ENCODE measurements around the gene MGAT4A.

DNA sequence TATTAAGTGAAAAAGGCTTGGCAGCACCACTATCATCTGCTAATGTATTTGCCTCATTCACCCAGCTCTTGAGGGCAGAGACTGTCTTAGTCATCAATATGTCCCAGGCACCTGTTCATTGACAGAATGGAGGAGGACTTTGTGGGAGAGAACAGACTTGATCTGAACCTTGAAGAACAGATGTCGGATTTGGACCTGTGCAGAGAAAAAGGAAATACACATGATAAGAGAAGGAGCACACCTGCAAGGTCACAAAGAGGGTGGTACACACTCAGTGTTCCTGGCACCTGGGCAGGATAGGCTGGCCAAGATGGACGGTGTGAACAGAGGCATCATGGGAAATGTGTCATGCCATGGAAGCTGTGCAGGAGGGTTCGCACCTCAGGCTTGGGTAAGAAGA is 7.4 kb upstream of the MGAT4A start:
- TF ChIP-seq, protein P1, sequence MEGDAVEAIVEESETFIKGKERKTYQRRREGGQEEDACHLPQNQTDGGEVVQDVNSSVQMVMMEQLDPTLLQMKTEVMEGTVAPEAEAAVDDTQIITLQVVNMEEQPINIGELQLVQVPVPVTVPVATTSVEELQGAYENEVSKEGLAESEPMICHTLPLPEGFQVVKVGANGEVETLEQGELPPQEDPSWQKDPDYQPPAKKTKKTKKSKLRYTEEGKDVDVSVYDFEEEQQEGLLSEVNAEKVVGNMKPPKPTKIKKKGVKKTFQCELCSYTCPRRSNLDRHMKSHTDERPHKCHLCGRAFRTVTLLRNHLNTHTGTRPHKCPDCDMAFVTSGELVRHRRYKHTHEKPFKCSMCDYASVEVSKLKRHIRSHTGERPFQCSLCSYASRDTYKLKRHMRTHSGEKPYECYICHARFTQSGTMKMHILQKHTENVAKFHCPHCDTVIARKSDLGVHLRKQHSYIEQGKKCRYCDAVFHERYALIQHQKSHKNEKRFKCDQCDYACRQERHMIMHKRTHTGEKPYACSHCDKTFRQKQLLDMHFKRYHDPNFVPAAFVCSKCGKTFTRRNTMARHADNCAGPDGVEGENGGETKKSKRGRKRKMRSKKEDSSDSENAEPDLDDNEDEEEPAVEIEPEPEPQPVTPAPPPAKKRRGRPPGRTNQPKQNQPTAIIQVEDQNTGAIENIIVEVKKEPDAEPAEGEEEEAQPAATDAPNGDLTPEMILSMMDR (IDR thresholded peaks at IDR 0.05), result no peak
- TF ChIP-seq POLR2A (IDR thresholded peaks at IDR 0.05) (no peak), EP300 (IDR thresholded peaks at IDR 0.05) (no peak)
